GM12801 (cell line): ENCODE data around the gene LMO1.

Experiments
- CTCF ChIP-seq: IDR thresholded peaks from one replicate; pipeline ENCODE4 v1.5.1; 2011; ENCODE audit warnings: control low read depth; ENCODE audit not compliant: insufficient read length; ENCODE audit errors: extremely low read depth

Gene LMO1

DNA sequence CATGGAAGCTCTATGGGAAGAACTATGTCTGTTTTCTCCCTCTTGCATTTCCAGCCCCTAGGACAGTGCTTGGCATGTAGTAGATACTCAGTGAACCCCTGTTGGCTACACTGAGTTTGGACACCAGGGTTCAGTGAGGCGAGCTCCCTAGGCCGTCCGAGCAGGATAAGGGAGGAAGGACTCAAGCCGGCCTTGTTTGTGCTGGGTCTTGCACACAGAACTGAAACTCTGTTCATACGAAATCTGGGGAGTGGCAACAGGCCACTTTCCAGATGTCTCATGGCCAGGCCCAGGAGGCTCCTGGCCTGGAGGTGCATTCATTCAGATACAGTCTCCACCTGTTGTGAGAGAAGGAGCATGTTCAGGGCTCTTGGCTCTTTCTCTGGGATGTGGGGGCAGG, 23.6 kb upstream of the LMO1 start:
- no peak for TF ChIP-seq CTCF

DNA sequence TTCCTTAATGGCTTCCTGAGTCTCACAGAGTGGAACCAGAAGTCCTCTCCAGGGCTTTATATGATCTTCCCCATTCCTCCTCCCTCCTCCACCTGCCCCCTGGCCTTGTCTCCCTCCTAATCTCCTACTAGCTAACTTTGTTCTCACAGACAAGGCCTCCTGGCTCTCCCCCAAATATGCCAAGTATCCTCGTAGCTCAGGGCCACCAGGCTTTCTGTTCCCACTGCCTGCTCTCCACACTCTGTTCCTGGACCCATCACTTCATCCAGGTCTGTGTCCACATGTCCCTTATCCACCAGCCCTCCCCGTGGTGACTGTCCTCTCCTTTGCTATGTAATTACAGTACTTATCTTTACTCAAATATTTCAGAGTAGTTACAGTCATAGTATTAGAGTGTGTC, 23.2 kb upstream of the LMO1 start:
- no peak for TF ChIP-seq CTCF

GRCh38 chr11:8285796-8286195, 22.1 kb upstream of the LMO1 start:
- TF ChIP-seq CTCF = no peak

DNA sequence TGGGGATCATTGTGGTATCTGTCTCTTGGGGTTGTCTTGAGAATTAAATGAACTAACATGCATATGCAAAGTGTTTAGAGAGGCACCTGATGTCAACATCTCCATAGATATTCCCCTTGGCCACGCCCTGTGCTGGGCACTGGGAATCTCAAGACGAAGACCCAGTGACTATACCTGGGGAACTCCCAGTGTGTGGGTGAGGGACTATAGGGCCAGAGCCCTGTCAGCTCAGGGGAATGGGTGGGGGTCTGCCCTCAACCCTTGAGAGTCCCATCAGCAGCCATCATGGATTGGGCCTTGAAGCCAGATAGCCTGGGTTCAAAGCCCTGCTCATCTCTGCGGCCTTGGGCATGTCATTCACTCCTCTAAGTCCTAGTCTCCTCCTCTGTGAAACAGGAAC, 21.6 kb upstream of the LMO1 start:
- TF ChIP-seq CTCF = no peak

- TF ChIP-seq CTCF = no peak
Observed at GRCh38 chr11:8283465-8284230, 20.0 kb upstream of the LMO1 start.

DNA sequence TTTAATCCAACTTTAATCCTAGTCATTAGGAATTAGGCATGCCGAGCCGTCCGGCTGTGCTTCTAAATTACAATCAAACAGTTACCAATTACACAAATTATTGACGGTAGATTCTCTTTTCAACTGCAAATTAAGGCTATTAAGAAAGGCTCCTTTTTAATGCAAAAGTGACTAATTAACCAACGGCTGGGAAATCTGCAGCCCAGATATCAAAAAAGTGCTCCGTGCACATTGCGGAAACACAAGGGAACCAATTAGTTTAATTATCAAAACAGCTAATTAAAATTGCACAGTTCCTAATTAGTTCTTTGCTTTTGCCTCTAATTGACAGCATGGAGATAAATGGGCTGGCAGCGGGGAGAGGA, 19.4 kb upstream of the LMO1 start:
- no peak for TF ChIP-seq CTCF

GRCh38 chr11:8282631-8283030, 19.0 kb upstream of the LMO1 start:
- no peak for TF ChIP-seq CTCF

GRCh38 chr11:8281266-8281665, 17.6 kb upstream of the LMO1 start:
- TF ChIP-seq CTCF = no peak
